HG03103 (cell line): ENCODE results near the gene RAB4A.

Experiments
- ATAC-seq: cut with Tn5 transposase; IDR thresholded peaks from one replicate; pipeline ENCODE4 v1.9.1; 2021; ENCODE audit warnings: low read depth; ENCODE audit not compliant: unreplicated experiment

Gene RAB4A, protein sequence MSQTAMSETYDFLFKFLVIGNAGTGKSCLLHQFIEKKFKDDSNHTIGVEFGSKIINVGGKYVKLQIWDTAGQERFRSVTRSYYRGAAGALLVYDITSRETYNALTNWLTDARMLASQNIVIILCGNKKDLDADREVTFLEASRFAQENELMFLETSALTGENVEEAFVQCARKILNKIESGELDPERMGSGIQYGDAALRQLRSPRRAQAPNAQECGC

GRCh38 chr1:229270547-229271447 lies at the start of gene RAB4A:
RAB4A (plus strand) TSS chr1:229271111; CDS start chr1:229271340, 229 bp downstream.
- peak; percentile 90 for ATAC-seq

DNA sequence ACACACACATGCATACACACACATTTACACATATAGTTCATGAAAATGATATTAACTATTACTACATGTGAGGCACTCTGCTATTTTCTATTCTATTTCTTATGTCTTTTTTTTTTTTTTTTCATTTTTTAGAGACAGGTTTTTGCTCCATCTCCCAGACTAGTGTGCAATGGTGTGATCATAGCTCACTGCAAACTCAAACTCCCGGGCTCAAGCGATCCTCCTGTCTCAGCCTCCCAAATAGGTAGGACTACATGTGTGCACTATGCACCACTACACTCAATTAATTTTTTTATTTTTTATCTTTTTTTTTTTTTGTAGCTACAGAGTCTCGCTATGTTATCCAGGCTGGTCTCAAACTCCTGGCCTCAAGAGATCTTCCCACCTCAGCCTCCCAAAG lies 48.8 kb upstream of the RAB4A start:
- no peak for ATAC-seq

- ATAC-seq, result no peak
These were observed 47.4 kb upstream of the RAB4A start for GRCh38 chr1:229223498-229223897.

- no peak for ATAC-seq
These were observed 46.6 kb upstream of the RAB4A start for GRCh38 chr1:229224308-229224707.

DNA sequence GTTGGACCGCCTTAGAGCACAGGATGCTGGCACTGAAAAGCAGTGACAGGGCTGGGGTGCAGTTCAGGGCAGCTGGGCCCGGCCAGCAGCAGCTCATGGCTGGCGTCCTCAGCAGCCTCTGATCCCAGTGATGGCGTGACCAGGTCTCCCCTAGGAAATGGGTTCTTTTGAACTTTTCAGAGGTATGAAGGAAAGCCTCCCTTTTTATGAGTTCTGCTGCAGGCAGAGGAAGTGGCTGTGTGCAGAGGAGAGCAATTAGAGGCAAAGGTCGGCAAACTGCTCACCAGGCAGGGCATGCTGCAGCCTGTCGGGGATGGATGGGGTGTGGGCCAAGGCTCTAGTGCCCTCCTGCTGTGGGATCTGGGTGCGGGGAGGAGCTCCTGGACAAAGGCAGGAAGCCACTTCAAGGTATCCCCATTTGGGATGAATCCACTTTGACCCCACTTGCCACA lies 45.6 kb upstream of the RAB4A start:
- no peak for ATAC-seq

DNA sequence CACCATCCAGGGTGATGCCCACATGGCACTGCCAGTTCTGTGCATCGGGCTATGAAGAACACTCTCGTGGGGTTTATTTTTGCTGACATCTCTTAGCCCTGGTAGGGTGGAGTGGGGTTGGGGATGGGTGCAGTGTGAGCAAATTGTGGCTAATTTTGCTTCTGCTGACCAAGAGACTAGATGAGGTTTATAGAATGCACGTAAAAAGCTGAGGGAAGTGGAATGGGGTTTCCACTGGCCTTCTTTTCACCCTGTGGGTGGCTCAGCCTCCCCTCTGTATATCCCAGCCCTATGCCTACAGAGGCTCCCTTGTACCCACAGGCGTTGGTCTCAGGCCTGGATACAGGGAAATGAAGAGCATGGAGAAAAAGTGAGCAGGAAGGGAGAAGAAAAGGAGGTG lies 44.1 kb upstream of the RAB4A start:
- no peak for ATAC-seq

GRCh38 chr1:229227298-229227919 lies 43.5 kb upstream of the RAB4A start:
- no peak for ATAC-seq

- ATAC-seq, result no peak
These were observed 42.4 kb upstream of the RAB4A start for GRCh38 chr1:229228522-229228921.

DNA sequence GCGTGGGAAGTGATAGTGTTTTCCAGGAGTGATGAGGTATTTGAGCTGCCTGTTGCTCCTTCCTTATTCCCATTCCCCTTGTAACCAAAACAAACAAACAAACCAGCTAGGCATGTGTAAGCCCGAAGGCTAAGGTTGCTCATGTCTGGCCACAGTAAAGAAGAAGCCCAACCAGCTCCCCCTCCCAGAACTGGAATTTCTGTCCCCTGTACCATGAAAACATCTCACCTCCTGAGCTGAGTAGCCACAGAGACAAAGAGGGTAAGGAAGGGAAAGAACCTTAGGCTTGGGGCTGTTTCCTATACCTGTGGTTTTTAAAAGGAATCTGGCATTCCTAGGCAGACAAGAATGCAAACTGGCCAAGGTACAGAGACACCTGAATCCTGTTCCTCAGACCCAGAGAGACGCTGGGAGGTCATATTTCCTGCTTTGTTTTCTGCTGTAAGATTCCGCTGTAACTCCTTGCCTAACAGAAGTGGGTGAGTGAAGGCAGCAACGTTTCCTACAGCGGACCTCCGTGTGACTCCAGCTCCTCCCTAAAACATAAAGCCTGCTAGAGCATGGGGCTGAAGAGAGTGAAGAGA lies 41.7 kb upstream of the RAB4A start:
- ATAC-seq, result no peak

DNA sequence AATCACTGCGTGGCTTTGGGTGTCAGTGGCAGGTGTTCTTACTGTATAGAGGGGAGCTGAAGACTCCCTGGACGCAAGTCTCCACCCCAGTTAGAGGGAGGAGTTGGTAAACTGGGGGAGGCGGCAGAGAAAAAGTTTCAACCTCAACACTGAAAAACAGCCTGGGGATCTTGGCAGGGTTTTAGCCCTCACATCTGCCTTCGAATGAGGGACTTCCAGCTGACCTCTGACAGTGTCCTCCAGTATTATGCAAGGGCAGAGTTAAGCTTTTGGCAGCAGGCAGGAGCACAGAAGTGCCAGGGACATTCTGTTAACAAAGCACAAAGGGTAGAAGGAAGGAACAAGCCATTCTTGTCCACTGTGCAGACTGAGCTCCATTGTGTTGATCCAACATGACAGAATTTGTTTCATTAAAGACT lies 41.2 kb upstream of the RAB4A start:
- ATAC-seq, result no peak

DNA sequence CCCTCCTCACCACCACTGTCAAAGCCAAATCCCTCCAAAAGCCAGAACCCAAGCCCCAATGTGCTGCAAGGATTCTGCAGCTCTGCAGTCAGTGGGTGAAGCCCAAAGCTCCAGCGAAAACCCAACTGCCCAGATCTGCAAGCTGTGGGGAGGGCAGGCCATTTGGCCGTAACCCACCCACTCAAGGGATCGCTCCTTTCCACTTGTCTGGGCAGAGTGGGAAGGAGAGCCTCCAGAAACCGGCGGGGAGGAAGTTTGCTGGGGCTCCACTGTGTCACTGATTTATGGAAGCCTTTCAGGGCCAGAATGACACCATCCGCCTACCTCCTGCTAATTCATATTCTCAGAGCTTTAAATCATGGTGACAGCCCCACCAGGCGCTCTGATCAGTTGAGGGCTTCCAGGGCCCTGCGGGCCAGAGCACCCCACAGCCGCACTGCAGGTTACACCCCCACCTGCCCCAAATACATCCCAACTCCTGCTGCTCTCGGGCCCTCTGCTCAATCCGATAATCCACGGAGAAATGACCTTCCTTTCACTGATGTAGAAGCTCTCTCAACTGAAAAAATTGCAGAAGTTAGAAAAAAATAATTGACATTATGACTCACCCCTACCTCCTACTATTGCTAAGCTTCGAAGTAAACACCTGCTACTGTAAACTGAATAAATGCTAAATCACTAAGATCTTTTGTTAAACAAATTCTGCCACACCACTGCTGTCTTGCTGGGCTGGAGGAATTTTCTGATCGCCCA lies 40.6 kb upstream of the RAB4A start:
- peak; percentile 68 for ATAC-seq

DNA sequence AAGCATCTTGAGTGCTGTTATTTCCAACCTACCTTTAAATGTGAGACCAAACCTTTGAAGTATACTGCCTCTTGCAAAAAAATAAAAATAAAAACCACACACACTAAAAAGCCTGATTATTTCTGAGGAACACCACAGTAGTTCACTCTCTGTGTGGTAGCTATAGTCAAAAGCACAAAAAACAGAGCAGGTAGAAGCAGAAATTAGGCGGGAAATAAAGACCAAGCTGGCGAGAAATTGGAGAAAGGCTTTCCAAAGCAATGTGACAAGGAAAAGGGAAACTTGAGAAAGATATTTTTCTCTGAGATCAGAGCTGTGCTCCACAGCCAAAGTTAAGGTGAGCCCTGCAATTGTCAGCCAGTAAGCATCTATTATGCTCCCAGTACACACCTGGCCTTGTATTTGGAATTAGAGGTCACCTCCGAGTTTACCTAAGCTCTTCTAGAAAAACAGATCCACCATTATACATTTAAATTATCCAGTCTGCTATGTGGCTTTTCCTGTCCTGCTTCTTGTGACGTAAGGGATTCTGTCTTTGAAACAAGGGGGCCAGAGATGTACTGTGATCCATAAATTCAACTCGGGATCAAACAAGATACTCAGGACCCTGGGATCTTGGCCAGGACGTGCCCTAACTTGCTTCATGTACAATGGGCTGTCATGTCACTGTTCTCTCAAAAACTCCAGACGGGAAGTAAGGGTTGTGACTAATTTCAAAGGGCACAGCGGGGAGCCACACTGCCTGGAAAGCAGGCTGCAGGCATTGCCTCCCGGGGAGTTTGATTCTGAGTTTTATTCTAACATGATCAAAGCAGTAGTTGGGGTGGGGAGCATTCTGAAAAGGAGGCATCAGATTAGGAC lies 39.8 kb upstream of the RAB4A start:
- ATAC-seq, result no peak

GRCh38 chr1:229231754-229232119 lies 39.2 kb upstream of the RAB4A start:
- ATAC-seq, result no peak

DNA sequence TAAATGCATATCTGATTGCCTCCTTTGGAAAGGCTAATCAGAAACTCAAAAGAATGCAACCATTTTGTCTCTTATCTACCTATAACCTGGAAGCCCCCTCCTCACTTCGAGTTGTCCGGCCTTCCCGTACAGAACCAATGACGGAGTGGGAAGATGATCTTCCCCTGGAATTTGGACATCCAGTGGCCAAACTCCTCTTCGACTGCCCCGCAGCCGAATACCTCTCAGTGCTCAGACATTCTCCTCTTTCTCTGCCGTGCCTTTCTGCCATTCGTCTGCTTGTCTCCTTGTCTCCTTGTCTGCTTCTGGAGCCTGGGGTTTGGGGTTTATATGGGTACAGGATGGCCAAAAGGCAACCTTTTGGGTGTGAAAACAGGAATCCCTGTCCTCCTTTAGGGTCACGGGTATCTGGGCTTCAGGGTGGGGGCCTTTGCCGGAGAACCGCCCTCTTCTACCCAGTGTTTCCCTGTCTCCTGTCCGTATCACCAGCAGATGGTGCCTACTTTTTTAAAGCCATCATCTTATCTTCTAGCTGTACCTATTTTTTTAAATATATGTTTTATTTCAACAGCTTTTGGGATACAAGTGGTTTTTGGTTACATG lies 35.9 kb upstream of the RAB4A start:
- ATAC-seq, result no peak

DNA sequence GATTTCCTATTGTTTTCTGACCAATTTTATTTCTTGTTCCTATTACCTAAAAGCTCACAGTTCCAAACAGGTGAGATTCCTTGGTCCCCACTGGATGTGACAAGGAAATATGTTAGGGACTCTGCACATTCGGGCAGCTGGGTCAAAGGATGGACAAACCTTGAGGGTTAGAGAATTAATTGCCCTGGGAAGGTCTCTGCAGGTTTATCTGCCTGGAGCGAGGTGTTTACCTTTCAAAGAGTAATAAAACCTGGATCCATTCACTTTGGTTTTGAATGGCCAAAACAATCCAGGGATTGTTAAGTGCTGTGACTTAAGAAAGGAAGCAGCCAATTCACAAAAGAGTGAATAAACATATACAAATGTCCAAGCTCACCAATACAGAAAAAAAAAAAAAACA lies 33.6 kb upstream of the RAB4A start:
- ATAC-seq, result no peak

GRCh38 chr1:229238231-229238630 lies 32.7 kb upstream of the RAB4A start:
- no peak for ATAC-seq

- no peak for ATAC-seq
These were observed 32.1 kb upstream of the RAB4A start for GRCh38 chr1:229238674-229239415.

DNA sequence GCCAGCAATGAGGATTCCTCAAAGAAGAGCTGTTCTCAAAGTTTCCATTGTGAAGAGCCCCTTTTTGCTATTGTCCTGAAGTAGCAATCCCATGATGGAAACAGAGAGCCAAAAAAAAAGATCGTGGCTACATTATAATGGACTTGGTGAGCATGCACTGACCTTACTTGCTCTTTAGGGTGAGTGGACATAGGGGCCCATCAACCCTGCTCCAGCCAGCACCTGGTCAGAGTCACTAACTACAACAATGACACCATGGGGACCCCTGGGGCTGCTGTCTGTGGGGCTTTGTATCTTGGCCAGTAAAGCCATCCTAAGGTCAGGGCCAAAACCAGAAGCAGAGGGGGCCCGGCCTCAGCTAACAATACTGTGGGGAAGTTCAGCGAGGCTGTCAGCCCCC lies 30.4 kb upstream of the RAB4A start:
- ATAC-seq, result no peak
